Embryonic facial prominence (tissue), 1 donor: ENCODE data around the gene CRYGB.
"Not testable (repeated sequence)": the region's sequence is repeated elsewhere in the genome, so short reads cannot be mapped to it uniquely, and the experiment has no call there.

Experiments used
- DNase-seq: peaks from one replicate; pipeline ENCODE4 v3.0.0-alpha.2; 2016; ENCODE audit errors: extremely low spot score

The CRYGB gene

DNA sequence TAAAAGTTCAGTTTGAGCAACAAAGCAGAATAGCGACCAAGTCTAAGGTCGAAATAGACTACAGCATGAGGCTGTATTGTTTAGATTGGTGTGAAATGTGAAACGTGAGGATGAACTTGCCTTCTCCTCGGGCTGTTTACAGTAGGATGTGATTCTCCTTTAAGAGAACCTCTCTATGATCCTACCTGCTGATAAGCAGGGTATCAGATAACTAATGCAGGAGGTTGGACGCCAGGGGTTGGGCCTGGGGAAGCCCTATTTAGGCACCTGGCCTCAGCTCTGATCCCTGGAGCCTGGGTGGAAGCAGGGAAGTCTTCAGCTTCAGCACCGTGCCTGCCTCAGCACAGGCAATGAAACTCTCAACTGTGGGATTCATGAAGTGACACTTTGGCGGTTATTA lies 33.0 kb downstream of the CRYGB start:
- DNase-seq, result no peak

DNA sequence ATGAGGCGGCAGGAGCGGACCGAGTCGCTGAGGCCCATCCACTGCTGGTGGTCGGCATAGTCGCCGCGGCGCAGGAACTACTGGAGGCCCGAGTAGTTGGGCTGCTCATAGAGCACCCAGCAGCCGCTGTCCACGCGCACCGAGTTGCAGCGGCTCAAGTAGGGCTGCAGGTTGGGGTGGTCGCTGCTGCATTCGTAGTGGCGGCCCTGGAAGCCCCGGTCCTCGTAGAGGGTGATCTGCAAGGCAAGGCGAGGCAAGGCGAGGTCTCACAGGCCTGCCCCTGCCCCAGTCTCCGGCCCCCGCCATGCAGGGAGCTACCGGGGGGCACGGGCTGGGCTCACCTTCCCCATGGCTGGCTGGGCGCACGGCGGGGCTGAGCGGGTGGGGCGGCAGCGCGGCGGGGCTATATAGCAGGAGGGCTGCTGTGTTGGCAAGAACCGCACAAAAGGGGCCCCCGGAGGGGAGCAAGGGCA lies 33.6 kb downstream of the CRYGB start:
- not testable (repeated sequence) for DNase-seq

DNA sequence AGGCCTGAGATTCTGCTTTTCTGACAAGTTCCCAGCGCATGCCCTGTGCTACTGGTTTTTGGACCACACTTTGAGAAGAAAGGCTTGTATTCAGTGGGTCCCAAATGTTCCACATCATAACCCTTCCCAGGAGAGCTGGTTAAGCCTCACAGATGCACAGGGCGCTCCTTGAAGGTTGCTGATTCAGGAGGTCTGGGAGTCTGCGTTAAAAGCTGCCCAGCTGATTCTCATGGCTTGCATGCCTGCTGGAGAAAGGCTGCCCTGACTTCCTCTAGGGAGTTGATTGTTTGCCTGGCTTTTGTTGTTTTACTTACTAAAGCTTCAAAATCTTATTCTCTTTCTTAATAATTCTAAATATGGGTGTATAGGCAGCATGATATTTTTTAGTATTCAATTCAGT lies 42.3 kb downstream of the CRYGB start:
- DNase-seq, result no peak

DNA sequence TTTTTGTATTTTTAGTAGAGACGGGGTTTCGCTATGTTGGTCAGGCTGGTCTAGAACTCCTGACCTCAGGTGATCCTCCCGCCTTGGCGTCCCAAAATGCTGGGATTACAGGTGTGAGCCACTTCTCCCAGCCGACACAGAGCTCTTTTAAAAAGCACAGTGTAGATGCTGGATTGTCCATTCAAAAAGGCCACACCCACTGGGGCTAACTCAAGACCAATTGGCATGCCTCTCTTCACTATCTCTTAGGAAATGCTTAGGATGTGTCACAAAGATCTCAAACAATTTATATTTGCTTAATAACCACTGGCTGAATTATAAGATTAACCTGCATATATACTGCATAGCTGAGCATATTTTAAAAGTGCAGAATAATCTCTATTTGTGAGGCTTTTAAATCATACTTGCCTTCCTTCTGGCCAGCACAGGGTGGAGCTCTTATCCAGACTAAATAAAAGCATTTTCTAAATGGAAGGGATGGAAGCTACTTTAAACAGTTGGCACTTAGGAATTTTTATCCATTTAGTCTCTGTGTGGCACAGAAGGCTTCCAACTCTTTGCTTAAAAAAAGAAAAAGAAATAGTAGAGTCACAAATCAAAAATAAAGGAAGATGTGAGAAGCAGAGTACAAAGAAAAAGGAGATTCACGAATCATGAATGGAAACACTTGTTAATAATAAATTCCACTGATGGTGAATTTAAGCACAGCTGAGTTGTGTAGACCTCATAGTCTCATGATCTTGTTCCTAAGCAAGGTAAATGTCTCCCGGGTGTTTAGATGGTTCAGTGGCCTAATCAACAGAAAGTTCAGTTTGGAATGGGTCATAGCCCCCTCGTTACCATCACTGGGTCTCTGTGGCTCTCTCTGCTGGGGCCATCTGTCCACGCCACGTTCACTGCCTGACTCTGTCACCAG lies 44.0 kb downstream of the CRYGB start:
- no peak for DNase-seq

DNA sequence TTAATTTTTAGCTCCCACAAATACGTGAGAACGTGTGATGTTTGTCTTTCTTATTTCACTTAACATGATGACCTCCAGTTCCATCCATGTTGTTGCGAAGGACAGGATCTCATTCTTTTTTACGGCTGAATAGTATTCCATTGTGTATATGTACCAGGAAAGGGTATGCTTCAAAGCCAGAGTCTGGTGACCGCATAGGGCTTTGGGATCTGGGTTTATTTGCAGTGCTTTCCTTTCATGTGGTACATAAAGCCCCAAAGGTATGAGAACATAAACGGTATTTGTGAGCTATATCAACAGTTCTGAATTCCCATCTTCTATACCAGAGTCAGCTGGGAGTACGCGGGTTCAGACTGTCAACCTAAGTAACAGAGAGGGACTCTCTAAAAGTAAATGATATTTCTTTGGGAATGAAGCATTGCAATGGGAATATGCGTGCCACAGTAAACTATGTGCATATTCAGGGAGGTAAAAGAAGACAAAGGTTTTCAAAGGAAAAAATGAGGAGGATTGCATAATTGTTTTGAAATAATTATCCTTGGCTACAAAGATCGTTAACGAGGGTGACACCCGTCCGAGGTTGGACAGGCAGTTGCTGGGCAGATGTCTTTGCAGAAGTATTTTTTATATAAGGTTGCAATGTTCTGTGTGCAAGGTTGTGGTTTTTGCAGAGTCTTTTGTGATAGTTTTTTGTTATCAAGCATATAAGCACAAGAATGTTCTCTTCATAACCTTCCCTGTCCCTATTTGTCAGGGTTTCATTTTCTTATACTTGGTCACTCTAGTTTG lies 46.1 kb downstream of the CRYGB start:
- no peak for DNase-seq

DNA sequence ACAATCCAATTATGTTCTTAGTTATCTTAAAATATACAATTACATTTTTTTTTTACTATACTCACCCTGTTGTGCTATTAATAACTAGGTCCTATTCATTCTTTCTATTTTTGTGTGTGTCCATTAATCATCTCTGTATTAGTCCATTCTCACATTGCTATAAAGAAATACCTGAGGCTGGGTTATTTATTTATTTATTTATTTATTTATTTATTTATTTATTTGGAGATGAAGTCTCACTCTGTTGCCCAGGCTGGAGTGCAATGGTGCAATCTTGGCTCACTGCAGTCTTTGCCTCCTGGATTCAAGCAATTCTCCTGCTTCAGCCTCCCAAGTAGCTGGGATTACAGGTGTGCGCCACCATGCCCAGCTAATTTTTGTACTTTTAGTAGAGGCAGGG lies 47.3 kb downstream of the CRYGB start:
- DNase-seq, result not testable (repeated sequence)

DNA sequence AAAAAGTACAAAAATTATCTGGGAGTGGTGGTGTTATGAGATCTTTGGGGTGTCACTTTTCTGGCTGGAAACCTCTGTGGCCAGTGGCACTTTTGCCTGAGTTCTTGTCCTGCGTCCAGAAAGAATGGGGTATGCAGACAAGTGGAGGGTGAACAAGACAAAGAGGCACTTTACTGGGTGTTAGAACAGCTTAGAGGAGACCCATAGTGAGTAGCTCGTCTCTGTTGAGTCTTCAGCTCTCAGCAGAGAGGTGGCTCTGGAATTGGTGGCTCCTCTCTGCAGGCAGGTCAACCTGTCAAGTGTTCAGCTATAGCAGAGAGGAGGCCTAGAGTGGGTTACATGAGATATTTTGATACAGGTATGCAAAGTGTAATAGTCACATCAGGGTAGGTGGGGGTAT lies 47.7 kb downstream of the CRYGB start:
- DNase-seq, result no peak

DNA sequence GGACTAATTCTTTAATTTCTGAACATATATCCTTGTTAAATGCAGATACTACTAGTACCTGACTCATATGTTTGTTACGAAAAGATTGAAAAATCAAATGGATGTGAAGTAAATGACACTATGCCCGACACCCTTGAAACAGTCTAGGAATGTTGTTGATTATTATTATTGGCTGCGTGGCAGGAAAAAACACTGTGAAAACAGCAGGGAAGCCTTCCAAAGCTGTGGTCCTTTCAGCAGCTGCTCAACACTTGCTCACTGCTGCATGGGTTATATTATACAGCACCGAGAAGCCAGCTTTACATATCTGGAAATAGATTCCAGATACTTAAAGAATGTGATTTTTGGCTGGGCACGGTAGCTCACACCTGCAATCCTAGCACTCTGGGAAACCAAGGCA lies 48.2 kb downstream of the CRYGB start:
- no peak for DNase-seq

DNA sequence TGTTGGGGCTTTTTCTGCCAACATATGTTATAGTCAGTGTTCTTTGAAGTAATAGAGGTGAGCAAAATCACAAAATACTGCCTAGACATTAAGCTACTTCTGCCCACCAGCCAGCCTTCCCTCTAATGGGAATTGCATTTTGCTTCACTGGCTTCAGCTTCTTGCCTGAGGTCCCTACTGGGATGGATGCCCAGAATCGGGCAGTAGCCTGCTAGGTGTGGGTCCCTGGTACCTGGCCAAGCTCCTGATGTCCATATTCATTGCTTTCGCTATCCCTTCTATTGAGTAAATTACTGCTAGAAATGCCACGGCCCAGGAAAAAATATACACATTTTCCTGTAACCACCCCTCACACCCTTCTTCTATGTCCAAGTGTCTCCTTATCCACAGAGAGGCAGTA lies 48.6 kb downstream of the CRYGB start:
- DNase-seq, result no peak

DNA sequence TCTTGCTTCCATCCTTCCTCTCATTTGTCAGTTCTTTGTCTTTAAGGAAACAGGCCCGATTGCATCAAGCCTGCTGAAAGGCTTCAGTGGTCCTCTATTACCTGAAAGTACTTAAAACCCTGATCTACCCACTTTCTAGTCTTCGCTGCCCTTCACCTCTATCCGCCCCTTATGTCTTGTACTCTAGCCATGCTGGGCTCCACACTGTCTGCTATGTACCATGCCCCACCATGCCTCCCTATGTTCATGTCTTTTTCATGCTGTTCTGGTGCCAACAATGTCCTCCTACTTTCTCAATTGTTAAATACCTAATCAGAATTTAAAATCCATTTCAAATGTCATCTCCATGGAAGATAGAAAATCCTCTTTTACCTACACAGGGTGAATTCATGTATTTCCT lies 49.9 kb downstream of the CRYGB start:
- no peak for DNase-seq

DNA sequence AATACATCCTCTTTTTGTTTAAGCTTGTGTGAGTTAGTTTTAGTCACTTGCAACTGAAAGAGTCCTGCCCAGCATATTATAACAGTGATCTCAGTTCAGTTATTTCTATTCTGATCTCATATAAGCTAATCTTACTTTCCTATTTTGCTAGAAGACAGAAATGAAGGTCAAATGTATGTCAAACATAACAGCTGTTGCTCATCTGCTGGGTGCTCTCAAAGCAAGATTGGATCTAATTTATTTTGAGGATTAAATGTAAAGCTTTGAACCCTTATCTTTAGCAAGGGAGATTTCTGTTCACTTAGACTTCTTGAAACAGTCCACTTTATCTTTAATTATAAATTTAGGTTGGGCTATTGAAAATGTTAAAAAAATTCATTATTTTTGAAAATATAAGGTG lies 52.8 kb downstream of the CRYGB start:
- DNase-seq, result no peak
